Measurements from ENCODE around the gene RRAS.

The RRAS gene

GRCh38 chr19:49601482-49602038 lies 38.4 kb downstream of the RRAS start:
- H3K4me1 Mint-ChIP-seq = peaks cover 7% of the 10 kb centered on the region
- ATAC-seq = no peak
- no peak overlapping the region for H3K27ac Mint-ChIP-seq
- H3K36me3 Mint-ChIP-seq = peaks cover 33% of the 10 kb centered on the region
- no peaks in the 10 kb centered on the region for H3K27me3 Mint-ChIP-seq
- H3K9me3 Mint-ChIP-seq = no peaks in the 10 kb centered on the region
- no peak overlapping the region for H3K4me3 Mint-ChIP-seq

- Mint-ChIP-seq H3K9me3 (no peaks in the 10 kb centered on the region), H3K4me3 (no peak overlapping the region), H3K36me3 (peaks cover 42% of the 10 kb centered on the region), H3K27me3 (no peaks in the 10 kb centered on the region), H3K4me1 (peaks cover 10% of the 10 kb centered on the region), H3K27ac (peak overlapping the region; percentile 2)
- ATAC-seq = no peak
These were observed 40.3 kb downstream of the RRAS start for GRCh38 chr19:49599378-49600295.

- H3K4me1 Mint-ChIP-seq = peaks cover 30% of the 10 kb centered on the region
- no peak for ATAC-seq
- H3K27me3 Mint-ChIP-seq = no peaks in the 10 kb centered on the region
- peaks cover 42% of the 10 kb centered on the region for H3K36me3 Mint-ChIP-seq
- no peak overlapping the region for H3K4me3 Mint-ChIP-seq
- no peaks in the 10 kb centered on the region for H3K9me3 Mint-ChIP-seq
- no peak overlapping the region for H3K27ac Mint-ChIP-seq
These were observed 42.3 kb downstream of the RRAS start for GRCh38 chr19:49597703-49597974.

- peaks cover 35% of the 10 kb centered on the region for H3K4me1 Mint-ChIP-seq
- ATAC-seq = no peak
- H3K27ac Mint-ChIP-seq = no peak overlapping the region
- H3K4me3 Mint-ChIP-seq = no peak overlapping the region
- H3K36me3 Mint-ChIP-seq = peaks cover 42% of the 10 kb centered on the region
- no peaks in the 10 kb centered on the region for H3K27me3 Mint-ChIP-seq
- no peaks in the 10 kb centered on the region for H3K9me3 Mint-ChIP-seq
These were observed 42.8 kb downstream of the RRAS start for GRCh38 chr19:49596954-49597702.

- Mint-ChIP-seq H3K27ac (no peak overlapping the region), H3K27me3 (no peaks in the 10 kb centered on the region), H3K4me3 (no peak overlapping the region), H3K9me3 (no peaks in the 10 kb centered on the region), H3K36me3 (peaks cover 42% of the 10 kb centered on the region), H3K4me1 (peaks cover 37% of the 10 kb centered on the region)
- no peak for ATAC-seq
These were observed 43.5 kb downstream of the RRAS start for GRCh38 chr19:49596407-49596806.

GRCh38 chr19:49595819-49596404 lies 44.0 kb downstream of the RRAS start:
- no peaks in the 10 kb centered on the region for H3K27me3 Mint-ChIP-seq
- no peak for ATAC-seq
- H3K9me3 Mint-ChIP-seq = no peaks in the 10 kb centered on the region
- H3K4me1 Mint-ChIP-seq = peaks cover 37% of the 10 kb centered on the region
- no peak overlapping the region for H3K4me3 Mint-ChIP-seq
- peaks cover 38% of the 10 kb centered on the region for H3K36me3 Mint-ChIP-seq
- H3K27ac Mint-ChIP-seq = no peak overlapping the region

GRCh38 chr19:49594993-49595818 lies 44.7 kb downstream of the RRAS start:
- Mint-ChIP-seq H3K36me3 (peaks cover 32% of the 10 kb centered on the region), H3K27me3 (no peaks in the 10 kb centered on the region), H3K27ac (peak overlapping the region; percentile 89), H3K9me3 (no peaks in the 10 kb centered on the region), H3K4me3 (no peak overlapping the region), H3K4me1 (peaks cover 35% of the 10 kb centered on the region)
- ATAC-seq = no peak

- Mint-ChIP-seq H3K4me1 (peaks cover 30% of the 10 kb centered on the region), H3K27me3 (no peaks in the 10 kb centered on the region), H3K27ac (peak overlapping the region; percentile 89), H3K4me3 (peak overlapping the region; percentile 73), H3K36me3 (peaks cover 27% of the 10 kb centered on the region), H3K9me3 (no peaks in the 10 kb centered on the region)
- ATAC-seq = no peak
These were observed 45.6 kb downstream of the RRAS start for GRCh38 chr19:49594157-49594992.

GRCh38 chr19:49593233-49594113 lies 46.5 kb downstream of the RRAS start:
- Mint-ChIP-seq H3K9me3 (no peaks in the 10 kb centered on the region), H3K4me3 (peak overlapping the region; percentile 73), H3K4me1 (peaks cover 36% of the 10 kb centered on the region), H3K27me3 (no peaks in the 10 kb centered on the region), H3K36me3 (peaks cover 27% of the 10 kb centered on the region), H3K27ac (peak overlapping the region; percentile 89)
- peak; percentile 66 for ATAC-seq

GRCh38 chr19:49592486-49593232 lies 47.3 kb downstream of the RRAS start:
- ATAC-seq = no peak
- H3K4me1 Mint-ChIP-seq = peaks cover 36% of the 10 kb centered on the region
- H3K27ac Mint-ChIP-seq = peak overlapping the region; percentile 89
- peaks cover 26% of the 10 kb centered on the region for H3K36me3 Mint-ChIP-seq
- peak overlapping the region; percentile 73 for H3K4me3 Mint-ChIP-seq
- H3K9me3 Mint-ChIP-seq = no peaks in the 10 kb centered on the region
- no peaks in the 10 kb centered on the region for H3K27me3 Mint-ChIP-seq

GRCh38 chr19:49591731-49592485 lies 48.0 kb downstream of the RRAS start:
- H3K4me1 Mint-ChIP-seq = peaks cover 36% of the 10 kb centered on the region
- no peaks in the 10 kb centered on the region for H3K9me3 Mint-ChIP-seq
- H3K36me3 Mint-ChIP-seq = peaks cover 21% of the 10 kb centered on the region

More at GRCh38 chr19:49591731-49592485, 48.0 kb downstream of the RRAS start:
- no peak for ATAC-seq
- Mint-ChIP-seq H3K4me3 (peak overlapping the region; percentile 73), H3K27me3 (no peaks in the 10 kb centered on the region), H3K27ac (peak overlapping the region; percentile 89)
